GM12891 (cell line): ENCODE data around the gene HECTD4.
"Not testable (repeated sequence)": the region's sequence is repeated elsewhere in the genome, so short reads cannot be mapped to it uniquely, and the experiment has no call there.

ENCODE experiments used
- PAX5 ChIP-seq: IDR thresholded peaks from 2 replicates; pipeline ENCODE4 v1.6.1; 2011; ENCODE audit warnings: low read length, moderate library complexity, mild to moderate bottlenecking; ENCODE audit not compliant: insufficient read depth, severe bottlenecking
- POLR2A ChIP-seq: IDR thresholded peaks from 2 replicates; pipeline ENCODE4 v1.6.1; 2011; ENCODE audit warnings: low read depth, low read length, control low read depth
- POLR2AphosphoS5 ChIP-seq: IDR thresholded peaks from 2 replicates; pipeline ENCODE4 v1.6.1; 2011; ENCODE audit warnings: low read depth, low read length, control low read depth
- SPI1 ChIP-seq: IDR thresholded peaks from 2 replicates; pipeline ENCODE4 v1.6.1; 2011; ENCODE audit warnings: low read depth, low read length, control low read depth
- TAF1 ChIP-seq: IDR thresholded peaks from 2 replicates; pipeline ENCODE4 v1.6.1; 2011; ENCODE audit warnings: low read depth, low read length, control low read depth

- not testable (repeated sequence) for TF ChIP-seq POLR2A, POLR2AphosphoS5, TAF1, PAX5, SPI1
Observed at GRCh38 chr12:112334999-112335398, 47.2 kb downstream of the HECTD4 start.
